Measurements from ENCODE around the gene CD44.

DNA sequence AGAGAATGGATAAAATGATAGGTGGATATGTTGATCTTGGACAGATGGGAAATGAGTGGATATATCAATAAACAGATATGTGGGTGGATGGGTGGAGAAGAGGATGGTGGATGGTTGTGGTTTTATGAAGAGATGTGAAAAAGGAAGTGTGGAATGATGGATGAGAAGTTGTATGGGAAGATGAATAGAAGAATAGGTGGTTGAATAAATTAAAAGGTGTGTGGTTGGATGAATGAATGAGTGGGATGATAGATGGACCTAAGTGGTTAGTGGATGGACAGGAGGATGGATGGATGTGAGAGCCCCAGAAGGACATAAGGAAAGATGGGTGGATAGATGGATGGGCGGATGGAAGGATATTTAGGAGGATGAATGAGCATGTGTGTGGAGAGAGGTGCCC is 913 bp upstream of the CD44 start:
- TF ChIP-seq CTCF (conservative IDR thresholded peaks at IDR 0.05; ENCODE audit: low read depth, low read length) (no peak), EZH2 (IDR thresholded peaks at IDR 0.05; ENCODE audit: borderline replicate concordance, low read depth, low read length, poor library complexity, severe bottlenecking) (no peak)

Measured in A673 (cell line).